ENCODE data around the gene LCN12. TPM values are rescaled to one million over a fixed set of nuclear protein-coding genes. Genes with fewer than 3 reads are reported as not detected.

The LCN12 gene
- total RNA-seq, 6 experiments from 2014 or later: 0.14 to 0.31 TPM; not detected in 4

DNA sequence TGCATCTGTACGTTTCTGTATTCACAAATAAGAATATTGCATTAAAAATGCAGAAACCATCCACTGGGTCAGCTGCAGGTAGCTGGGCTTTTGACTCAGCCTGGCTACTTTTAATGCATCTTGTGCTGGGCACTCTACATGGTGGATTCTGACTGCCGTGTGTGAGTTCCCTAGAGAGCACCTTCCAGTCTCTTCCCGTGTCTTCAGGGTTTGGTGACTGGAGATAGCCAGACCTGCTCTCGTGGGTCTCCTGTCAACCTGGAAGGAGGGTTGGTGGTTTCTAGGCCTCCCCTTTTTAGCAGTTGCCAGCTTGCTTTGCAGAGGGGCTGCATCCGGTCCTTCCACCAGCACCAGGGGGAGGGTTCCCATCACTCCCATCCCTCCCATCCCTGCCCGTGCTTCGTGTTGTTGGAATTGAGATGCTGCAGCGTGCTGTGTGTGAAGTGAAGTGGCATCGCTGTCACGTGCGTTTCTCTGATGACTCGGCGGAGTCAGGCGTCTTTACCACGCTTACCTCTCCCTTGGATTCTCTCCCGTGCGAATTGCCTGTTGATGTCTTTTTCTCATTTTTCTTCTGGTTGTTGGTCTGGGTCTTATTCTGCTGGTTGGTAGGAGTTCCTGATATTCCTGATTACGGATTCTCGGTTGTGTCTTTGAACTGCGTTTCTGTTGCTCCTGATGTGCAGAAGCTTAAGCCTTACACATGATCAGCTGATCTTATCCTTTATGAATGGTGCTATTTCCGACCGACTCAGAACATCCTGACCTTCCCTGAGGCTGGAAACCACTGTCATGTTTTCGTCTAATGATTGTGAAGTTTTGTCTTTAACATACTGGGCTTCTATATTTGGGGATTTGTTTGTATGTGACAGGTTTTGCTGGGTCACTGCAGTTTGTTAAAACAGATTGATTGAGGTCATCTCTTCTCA, 24.5 kb upstream of the LCN12 start:
- peaks cover 9% of the 10 kb centered on the region for H3K4me1 Mint-ChIP-seq (ENCODE audit: low read depth)
- no peak for DNase-seq
- H3K27ac Mint-ChIP-seq: peak overlapping the region; percentile 21; the same call in 1 of the 2 replicates
- H3K9me3 Mint-ChIP-seq: no peaks in the 10 kb centered on the region
- TF ChIP-seq, protein P1, sequence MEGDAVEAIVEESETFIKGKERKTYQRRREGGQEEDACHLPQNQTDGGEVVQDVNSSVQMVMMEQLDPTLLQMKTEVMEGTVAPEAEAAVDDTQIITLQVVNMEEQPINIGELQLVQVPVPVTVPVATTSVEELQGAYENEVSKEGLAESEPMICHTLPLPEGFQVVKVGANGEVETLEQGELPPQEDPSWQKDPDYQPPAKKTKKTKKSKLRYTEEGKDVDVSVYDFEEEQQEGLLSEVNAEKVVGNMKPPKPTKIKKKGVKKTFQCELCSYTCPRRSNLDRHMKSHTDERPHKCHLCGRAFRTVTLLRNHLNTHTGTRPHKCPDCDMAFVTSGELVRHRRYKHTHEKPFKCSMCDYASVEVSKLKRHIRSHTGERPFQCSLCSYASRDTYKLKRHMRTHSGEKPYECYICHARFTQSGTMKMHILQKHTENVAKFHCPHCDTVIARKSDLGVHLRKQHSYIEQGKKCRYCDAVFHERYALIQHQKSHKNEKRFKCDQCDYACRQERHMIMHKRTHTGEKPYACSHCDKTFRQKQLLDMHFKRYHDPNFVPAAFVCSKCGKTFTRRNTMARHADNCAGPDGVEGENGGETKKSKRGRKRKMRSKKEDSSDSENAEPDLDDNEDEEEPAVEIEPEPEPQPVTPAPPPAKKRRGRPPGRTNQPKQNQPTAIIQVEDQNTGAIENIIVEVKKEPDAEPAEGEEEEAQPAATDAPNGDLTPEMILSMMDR (IDR thresholded peaks at IDR 0.05): no peak
- no peak overlapping the region for H3K4me3 Mint-ChIP-seq
- peaks cover 2% of the 10 kb centered on the region; the same call in 1 of the 2 replicates for H3K27me3 Mint-ChIP-seq (ENCODE audit: insufficient read depth)
- peaks cover 22% of the 10 kb centered on the region for H3K36me3 Mint-ChIP-seq (ENCODE audit: low read depth)

DNA sequence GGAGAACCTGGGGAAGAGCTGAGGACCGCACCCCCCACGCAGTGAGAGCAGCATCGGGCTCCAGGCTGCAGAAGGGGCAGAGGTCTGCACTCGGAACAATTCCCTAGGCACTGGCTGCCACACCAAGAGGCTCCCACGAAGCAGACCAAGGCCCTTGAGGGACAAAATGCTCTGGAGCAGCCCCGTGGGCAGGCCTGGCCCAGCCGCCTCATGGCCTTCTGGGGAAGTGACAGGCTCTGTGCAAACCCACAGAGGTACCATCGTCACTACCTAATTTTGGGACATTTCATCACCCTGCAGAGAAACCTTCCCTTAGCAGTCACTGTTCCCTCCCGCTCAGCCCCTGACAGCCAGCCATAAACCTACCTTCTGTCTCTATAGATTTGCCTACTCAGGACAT, 23.5 kb upstream of the LCN12 start:
- no peaks in the 10 kb centered on the region for H3K9me3 Mint-ChIP-seq
- DNase-seq: no peak
- peaks cover 9% of the 10 kb centered on the region for H3K4me1 Mint-ChIP-seq (ENCODE audit: low read depth)
- peaks cover 29% of the 10 kb centered on the region for H3K36me3 Mint-ChIP-seq (ENCODE audit: low read depth)
- H3K4me3 Mint-ChIP-seq: no peak overlapping the region
- TF ChIP-seq, protein P1 (IDR thresholded peaks at IDR 0.05): no peak
- peak overlapping the region; percentile 3; the same call in 1 of the 2 replicates for H3K27ac Mint-ChIP-seq
- no peaks in the 10 kb centered on the region; the same call in 1 of the 2 replicates for H3K27me3 Mint-ChIP-seq (ENCODE audit: insufficient read depth)

DNA sequence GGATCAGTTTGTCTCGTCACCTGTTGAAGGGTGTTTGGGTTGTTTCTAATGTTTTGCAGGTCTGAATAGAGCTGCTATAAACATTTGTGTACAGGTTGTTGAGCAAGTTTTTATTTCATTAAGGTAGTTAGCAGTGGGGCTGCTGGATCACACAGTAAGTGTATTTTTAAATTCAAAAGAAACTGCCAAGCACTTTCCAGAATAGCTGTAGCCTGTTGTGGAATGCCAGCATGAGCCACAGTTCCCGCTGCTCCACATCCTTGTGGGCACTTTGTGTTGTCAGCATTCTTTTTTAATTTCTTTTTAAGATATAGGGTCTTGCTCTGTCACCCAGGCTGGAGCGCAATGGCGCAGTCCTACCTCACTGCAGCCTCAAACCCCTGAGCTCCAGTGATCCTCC, 22.1 kb upstream of the LCN12 start:
- DNase-seq: no peak
- Mint-ChIP-seq H3K9me3 (no peaks in the 10 kb centered on the region), H3K4me3 (no peak overlapping the region), H3K27ac (no peak overlapping the region), H3K36me3 (ENCODE audit: low read depth) (peaks cover 38% of the 10 kb centered on the region), H3K27me3 (ENCODE audit: insufficient read depth) (peaks cover 2% of the 10 kb centered on the region; the same call in 1 of the 2 replicates), H3K4me1 (ENCODE audit: low read depth) (peaks cover 9% of the 10 kb centered on the region)
- TF ChIP-seq, protein P1 (IDR thresholded peaks at IDR 0.05): no peak

DNA sequence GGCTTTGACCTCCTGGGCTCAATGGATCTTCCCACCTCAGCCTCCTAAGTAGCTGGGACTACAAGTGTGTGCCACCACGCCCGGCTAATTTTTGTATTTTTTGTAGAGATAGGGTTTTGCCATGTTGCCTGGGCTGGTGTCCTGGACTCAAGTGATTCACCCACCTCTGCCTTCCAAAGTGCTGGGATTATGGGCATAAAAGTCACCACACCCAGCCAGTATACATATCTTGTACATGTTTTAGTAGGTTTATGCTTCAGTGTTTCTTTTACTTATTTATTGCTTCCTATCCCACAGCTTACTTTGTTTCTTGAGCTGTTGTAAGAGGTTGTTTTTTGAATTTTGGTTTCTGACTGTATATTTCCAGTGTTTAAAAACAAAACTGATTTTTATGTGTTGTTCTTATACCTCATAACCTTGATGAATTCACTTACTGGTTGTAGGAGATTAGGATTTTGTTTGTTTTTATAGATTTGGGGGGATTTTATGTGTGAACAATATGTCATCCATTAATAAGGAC, 20.4 kb upstream of the LCN12 start:
- no peak overlapping the region for H3K4me3 Mint-ChIP-seq
- peaks cover 9% of the 10 kb centered on the region for H3K4me1 Mint-ChIP-seq (ENCODE audit: low read depth)
- TF ChIP-seq, protein P1 (IDR thresholded peaks at IDR 0.05): no peak
- H3K27ac Mint-ChIP-seq: no peak overlapping the region
- H3K36me3 Mint-ChIP-seq (ENCODE audit: low read depth): peaks cover 38% of the 10 kb centered on the region
- H3K9me3 Mint-ChIP-seq: no peaks in the 10 kb centered on the region
- DNase-seq: no peak
- H3K27me3 Mint-ChIP-seq (ENCODE audit: insufficient read depth): peaks cover 2% of the 10 kb centered on the region; the same call in 1 of the 2 replicates

DNA sequence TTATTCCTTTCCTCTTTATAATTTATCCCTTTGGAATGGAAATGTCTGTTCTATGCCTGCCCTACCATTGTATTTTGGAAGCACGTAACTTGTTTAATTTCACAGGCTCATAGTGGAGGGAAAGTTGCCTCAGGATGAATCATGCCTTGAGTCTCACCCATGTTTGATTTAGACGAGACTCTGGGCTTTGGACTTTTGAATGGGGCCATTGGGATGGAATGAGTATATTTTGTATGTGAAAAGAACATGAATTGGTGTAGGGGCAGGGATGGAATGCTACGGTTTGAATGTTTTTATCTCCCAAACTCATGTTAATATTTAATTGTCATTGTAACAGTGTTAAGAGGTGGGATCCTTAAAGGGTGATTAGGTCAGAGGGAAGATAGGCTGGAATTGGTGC, 17.8 kb upstream of the LCN12 start:
- Mint-ChIP-seq H3K36me3 (ENCODE audit: low read depth) (peaks cover 35% of the 10 kb centered on the region), H3K4me3 (no peak overlapping the region), H3K9me3 (no peaks in the 10 kb centered on the region), H3K27ac (no peak overlapping the region), H3K27me3 (ENCODE audit: insufficient read depth) (peaks cover 2% of the 10 kb centered on the region; the same call in 1 of the 2 replicates), H3K4me1 (ENCODE audit: low read depth) (no peaks in the 10 kb centered on the region)
- DNase-seq: no peak
- TF ChIP-seq, protein P1 (IDR thresholded peaks at IDR 0.05): no peak
